DND-41 (cell line): Measurements from ENCODE around the gene THSD4.
"Not testable (repeated sequence)": the region's sequence is repeated elsewhere in the genome, so short reads cannot be mapped to it uniquely, and the experiment has no call there.

Experiments
- ATAC-seq: fragments of 200-7000 bp; cut with Tn5 transposase; 3 replicates; pipeline ENCODE4 v1.9.1; 2021; ENCODE audit warnings: low read depth; ENCODE audit not compliant: insufficient read depth
- DNase-seq: peaks from one replicate; pipeline ENCODE4 v3.0.0-alpha.2; 2020
- H2AFZ ChIP-seq: 2 replicates; pipeline ENCODE4 v1.6.0; 2012; ENCODE audit warnings: low read depth, low read length
- H3K27ac ChIP-seq: 2 replicates; pipeline ENCODE4 v1.5.1; 2012; ENCODE audit warnings: low read length, inconsistent platforms
- H3K27me3 ChIP-seq: fragments of 200-600 bp; sonication (generic); 2 replicates; pipeline ENCODE4 v1.6.0; 2012; ENCODE audit warnings: low read length, mild to moderate bottlenecking, inconsistent platforms; ENCODE audit not compliant: insufficient read depth, poor library complexity
- H3K36me3 ChIP-seq: 2 replicates; pipeline ENCODE4 v1.5.1; 2012; ENCODE audit warnings: low read length, inconsistent platforms; ENCODE audit not compliant: insufficient read depth
- H3K4me1 ChIP-seq: 2 replicates; pipeline ENCODE4 v1.5.1; 2012; ENCODE audit warnings: mild to moderate bottlenecking, low read length; ENCODE audit not compliant: insufficient read depth
- H3K4me2 ChIP-seq: 2 replicates; pipeline ENCODE4 v1.6.0; 2012; ENCODE audit warnings: mild to moderate bottlenecking, moderate library complexity, low read length, inconsistent platforms; ENCODE audit not compliant: insufficient read depth
- H3K4me3 ChIP-seq, 2 experiments: fragments of 200-600 bp in 1 of 2; shearing (Covaris generic) in 1 of 2; 2 replicates each; pipeline ENCODE4 v1.5.1; 2012 to 2016; ENCODE audit warnings: inconsistent platforms in 2 of 2, low read length in 2 of 2, mild to moderate bottlenecking in 2 of 2, low read depth in 1 of 2, moderate library complexity in 1 of 2
- H3K79me2 ChIP-seq: 2 replicates; pipeline ENCODE4 v1.6.0; 2012; ENCODE audit warnings: low read length, inconsistent platforms; ENCODE audit not compliant: insufficient read depth
- H3K9ac ChIP-seq: 2 replicates; pipeline ENCODE4 v1.6.0; 2012; ENCODE audit warnings: low read depth, mild to moderate bottlenecking, inconsistent platforms, low read length, moderate library complexity
- H3K9me3 ChIP-seq: 2 replicates; pipeline ENCODE4 v1.5.1; 2012; ENCODE audit warnings: low read length, moderate library complexity, mild to moderate bottlenecking, inconsistent platforms; ENCODE audit not compliant: insufficient read depth, severe bottlenecking
- H4K20me1 ChIP-seq: 2 replicates; pipeline ENCODE4 v1.6.0; 2012; ENCODE audit warnings: low read length; ENCODE audit not compliant: insufficient read depth
- EZH2 ChIP-seq: IDR thresholded peaks from 3 replicates; pipeline ENCODE4 v1.6.1; 2012; ENCODE audit warnings: borderline replicate concordance, low read depth, mild to moderate bottlenecking, moderate library complexity, low read length, inconsistent platforms; ENCODE audit not compliant: severe bottlenecking
- TF ChIP-seq, protein P1 (sequence below): IDR thresholded peaks from 2 replicates; pipeline ENCODE4 v1.5.1; 2012; ENCODE audit warnings: borderline replicate concordance, low read length, moderate library complexity, mild to moderate bottlenecking; ENCODE audit not compliant: poor library complexity, severe bottlenecking; ENCODE audit errors: extremely low read depth

The THSD4 gene

DNA sequence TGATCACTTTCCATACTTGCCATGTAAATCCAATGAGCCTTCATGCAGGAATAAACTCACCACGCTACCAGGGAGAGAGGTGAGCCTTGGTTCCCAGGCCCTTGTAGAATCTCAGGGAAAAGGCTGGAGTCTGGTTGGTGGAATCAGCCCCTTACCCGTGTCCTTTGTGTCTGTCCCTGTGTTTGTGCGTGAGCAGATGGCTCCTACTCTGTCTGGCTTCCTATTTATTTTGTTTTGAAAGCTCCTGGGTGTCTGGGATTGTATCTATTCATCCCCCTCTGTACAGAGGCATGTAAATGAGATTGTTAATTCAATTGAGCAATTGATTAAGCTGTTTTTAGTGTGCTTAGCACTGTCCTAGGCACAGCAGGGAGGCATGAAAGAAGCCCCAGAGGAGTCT is 278.1 kb downstream of the THSD4 start:
- Histone ChIP-seq H2AFZ (no peak overlapping the region), H3K27ac (no peak overlapping the region), H3K36me3 (no peaks in the 10 kb centered on the region), H3K4me3 (no peak overlapping the region), H3K27me3 (peaks cover 4% of the 10 kb centered on the region), H3K9ac (no peak overlapping the region), H4K20me1 (0 out of 2 replicates have a peak, but pooled peaks cover 3% of the 10 kb centered on the region), H3K79me2 (no peaks in the 10 kb centered on the region), H3K4me2 (no peak overlapping the region), H3K9me3 (no peaks in the 10 kb centered on the region), H3K4me1 (no peaks in the 10 kb centered on the region)
- DNase-seq (no peak), ATAC-seq (no peak)
- no peak for TF ChIP-seq EZH2
- TF ChIP-seq, protein P1, sequence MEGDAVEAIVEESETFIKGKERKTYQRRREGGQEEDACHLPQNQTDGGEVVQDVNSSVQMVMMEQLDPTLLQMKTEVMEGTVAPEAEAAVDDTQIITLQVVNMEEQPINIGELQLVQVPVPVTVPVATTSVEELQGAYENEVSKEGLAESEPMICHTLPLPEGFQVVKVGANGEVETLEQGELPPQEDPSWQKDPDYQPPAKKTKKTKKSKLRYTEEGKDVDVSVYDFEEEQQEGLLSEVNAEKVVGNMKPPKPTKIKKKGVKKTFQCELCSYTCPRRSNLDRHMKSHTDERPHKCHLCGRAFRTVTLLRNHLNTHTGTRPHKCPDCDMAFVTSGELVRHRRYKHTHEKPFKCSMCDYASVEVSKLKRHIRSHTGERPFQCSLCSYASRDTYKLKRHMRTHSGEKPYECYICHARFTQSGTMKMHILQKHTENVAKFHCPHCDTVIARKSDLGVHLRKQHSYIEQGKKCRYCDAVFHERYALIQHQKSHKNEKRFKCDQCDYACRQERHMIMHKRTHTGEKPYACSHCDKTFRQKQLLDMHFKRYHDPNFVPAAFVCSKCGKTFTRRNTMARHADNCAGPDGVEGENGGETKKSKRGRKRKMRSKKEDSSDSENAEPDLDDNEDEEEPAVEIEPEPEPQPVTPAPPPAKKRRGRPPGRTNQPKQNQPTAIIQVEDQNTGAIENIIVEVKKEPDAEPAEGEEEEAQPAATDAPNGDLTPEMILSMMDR = no peak

DNA sequence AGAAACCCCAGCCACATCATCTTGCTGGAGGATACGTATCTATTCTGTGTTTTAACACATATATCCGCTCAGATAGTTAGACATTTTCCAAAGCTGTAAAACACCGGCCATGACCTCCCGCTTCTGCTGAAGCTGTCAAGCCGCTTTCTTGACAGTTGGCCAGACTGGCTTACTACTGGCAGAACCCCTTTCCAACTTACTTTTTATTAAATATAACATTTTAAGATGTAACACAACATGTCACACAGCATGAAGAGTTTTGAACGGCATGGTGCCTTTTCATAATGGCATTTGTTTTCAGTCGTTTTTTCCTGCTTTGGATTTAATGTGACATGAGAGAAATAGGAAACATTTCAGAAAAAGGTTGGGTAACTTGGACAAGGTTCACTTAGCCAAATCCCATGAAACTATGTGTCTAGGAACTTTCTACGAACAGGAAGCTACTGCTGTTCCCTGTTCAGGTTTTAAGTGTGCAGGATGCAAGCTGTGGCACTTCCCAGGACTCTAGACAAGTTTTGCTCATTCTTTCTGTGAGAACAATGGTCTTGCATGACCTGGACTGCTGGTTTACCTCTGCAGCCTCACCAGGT is 281.4 kb downstream of the THSD4 start:
- TF ChIP-seq EZH2 = no peak
- TF ChIP-seq, protein P1 = no peak
- Histone ChIP-seq H3K9ac (no peak overlapping the region), H4K20me1 (0 out of 2 replicates have a peak, but pooled peaks cover 3% of the 10 kb centered on the region), H3K4me2 (no peak overlapping the region), H2AFZ (no peak overlapping the region), H3K4me1 (no peaks in the 10 kb centered on the region), H3K27me3 (peaks cover 4% of the 10 kb centered on the region), H3K36me3 (no peaks in the 10 kb centered on the region), H3K79me2 (no peaks in the 10 kb centered on the region), H3K27ac (no peak overlapping the region), H3K4me3 (no peak overlapping the region), H3K9me3 (no peaks in the 10 kb centered on the region)
- ATAC-seq = no peak
- no peak for DNase-seq

DNA sequence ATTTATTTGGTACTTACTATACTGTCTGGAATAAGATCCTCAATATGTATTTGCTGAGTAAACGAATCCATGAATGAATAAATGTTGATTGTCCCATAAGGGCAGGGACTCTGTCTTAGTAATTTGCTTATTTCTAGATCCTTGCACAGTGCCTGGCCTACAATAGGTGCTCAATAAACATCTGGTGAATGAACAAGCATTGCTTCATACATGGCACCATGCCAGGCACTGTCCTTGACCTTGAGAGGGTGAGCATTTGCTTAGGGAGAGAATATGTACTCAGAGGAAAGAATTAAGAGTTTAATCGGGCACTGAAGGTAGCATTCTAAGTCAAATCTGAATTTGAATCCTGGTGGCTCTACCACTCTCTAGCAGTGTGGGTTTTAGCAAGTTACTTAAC is 282.1 kb downstream of the THSD4 start:
- DNase-seq (no peak), ATAC-seq (no peak)
- no peaks in the 10 kb centered on the region for H3K4me1 ChIP-seq
- no peak overlapping the region for H3K4me3 ChIP-seq
- no peak overlapping the region for H3K9ac ChIP-seq
- 0 out of 2 replicates have a peak, but pooled peaks cover 3% of the 10 kb centered on the region for H4K20me1 ChIP-seq
- no peak overlapping the region for H3K4me2 ChIP-seq
- H3K27me3 ChIP-seq = peaks cover 4% of the 10 kb centered on the region
- no peak overlapping the region for H3K27ac ChIP-seq
- TF ChIP-seq EZH2 = no peak
- TF ChIP-seq, protein P1 = no peak
- H3K79me2 ChIP-seq = no peaks in the 10 kb centered on the region
- no peaks in the 10 kb centered on the region for H3K36me3 ChIP-seq
- H3K9me3 ChIP-seq = no peaks in the 10 kb centered on the region
- no peak overlapping the region for H2AFZ ChIP-seq

DNA sequence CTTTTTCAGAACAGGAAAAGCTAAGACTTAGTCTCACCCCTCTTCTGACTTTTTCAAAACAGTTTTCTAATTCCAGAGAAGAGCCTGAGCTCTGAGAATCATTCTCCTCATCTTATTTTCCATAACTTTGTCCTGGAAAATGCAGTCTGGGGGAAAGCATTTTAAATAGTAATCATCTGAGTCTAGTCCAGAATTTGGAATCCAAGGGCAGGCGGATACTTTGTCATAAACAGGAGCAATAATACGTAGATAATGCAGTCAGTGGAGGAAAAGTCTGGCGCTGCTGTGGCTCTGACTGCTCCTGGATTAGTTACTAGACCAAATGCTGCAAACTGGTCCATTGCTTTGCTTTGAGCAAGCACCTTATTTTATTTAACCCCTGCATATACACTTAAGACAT is 285.0 kb downstream of the THSD4 start:
- Histone ChIP-seq H3K4me3 (no peak overlapping the region), H3K4me1 (no peaks in the 10 kb centered on the region), H4K20me1 (0 out of 2 replicates have a peak, but pooled peaks cover 3% of the 10 kb centered on the region), H3K27ac (no peak overlapping the region), H3K4me2 (no peak overlapping the region), H3K27me3 (no peaks in the 10 kb centered on the region), H3K9ac (no peak overlapping the region), H2AFZ (no peak overlapping the region), H3K36me3 (no peaks in the 10 kb centered on the region), H3K79me2 (no peaks in the 10 kb centered on the region), H3K9me3 (no peaks in the 10 kb centered on the region)
- TF ChIP-seq, protein P1 = no peak
- no peak for TF ChIP-seq EZH2
- ATAC-seq (no peak), DNase-seq (no peak)

DNA sequence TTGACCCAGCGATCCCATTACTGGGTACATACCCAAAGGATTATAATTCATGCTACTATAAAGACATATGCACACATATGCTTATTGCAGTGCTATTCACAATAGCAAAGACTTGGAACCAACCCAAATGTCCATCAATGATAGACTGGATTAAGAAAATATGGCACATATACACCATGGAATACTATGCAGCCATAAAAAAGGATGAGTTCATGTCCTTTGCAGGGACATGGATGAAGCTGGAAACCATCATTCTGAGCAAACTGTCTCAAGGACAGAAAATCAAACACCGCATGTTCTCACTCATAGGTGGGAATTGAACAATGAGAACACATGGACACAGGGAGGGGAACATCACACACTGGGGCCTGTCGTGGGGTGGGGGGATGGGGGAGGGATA is 286.5 kb downstream of the THSD4 start:
- not testable (repeated sequence) for ATAC-seq, H4K20me1 ChIP-seq, H3K4me3 ChIP-seq, H3K4me1 ChIP-seq, H3K9me3 ChIP-seq, H3K79me2 ChIP-seq, H3K27me3 ChIP-seq, H3K27ac ChIP-seq, H3K36me3 ChIP-seq, DNase-seq, H2AFZ ChIP-seq, H3K9ac ChIP-seq, H3K4me2 ChIP-seq
